Frontal cortex (tissue), 4 donors: Measurements from ENCODE around the gene GPR158. TPM values are rescaled to one million over a fixed set of nuclear protein-coding genes. Genes with fewer than 3 reads are reported as not detected.

ENCODE experiments used
- DNase-seq, 2 donors: peaks; one replicate each; pipeline ENCODE4 v3.0.0; 2012; ENCODE audit warnings: low spot score in 2 of 2
- FAIRE-seq: peaks from 2 replicates; lab custom pipeline; 2012; peaks lifted over from hg19 to GRCh38; lab: Jason Lieb, UNC
- total RNA-seq: library from RNA; depleted of rRNA; stranded (reverse); fragments of >200 nt; gene quantifications from one replicate; pipeline ENCODE4 v1.2.3, GENCODE V29; 2014
- donor health status: control.
- donor health status: control.
- donor health status: control.

GPR158 gene
- total RNA-seq, 1 donor from 2014 or later, result 9.0 TPM

DNA sequence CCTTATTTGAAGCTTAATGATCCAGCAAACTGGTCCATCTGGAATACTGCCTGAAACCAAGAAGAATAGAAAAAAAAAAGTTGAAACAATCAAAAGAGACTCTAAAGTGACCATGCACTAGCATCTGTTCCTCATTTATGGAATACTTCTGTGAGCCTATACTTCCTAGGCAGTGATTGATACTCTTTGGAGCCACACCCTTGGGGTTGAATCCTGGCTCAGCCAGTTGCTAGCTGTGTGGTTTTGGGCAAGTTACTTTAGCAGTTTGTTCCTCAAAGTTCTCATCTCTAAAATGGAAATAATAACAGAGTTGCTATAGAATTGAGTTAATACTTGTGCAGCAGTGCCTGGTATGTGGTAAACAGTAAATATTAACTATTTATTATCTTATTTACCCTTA is 208.9 kb downstream of the GPR158 start:
- FAIRE-seq (no peak), DNase-seq (no peak)

DNA sequence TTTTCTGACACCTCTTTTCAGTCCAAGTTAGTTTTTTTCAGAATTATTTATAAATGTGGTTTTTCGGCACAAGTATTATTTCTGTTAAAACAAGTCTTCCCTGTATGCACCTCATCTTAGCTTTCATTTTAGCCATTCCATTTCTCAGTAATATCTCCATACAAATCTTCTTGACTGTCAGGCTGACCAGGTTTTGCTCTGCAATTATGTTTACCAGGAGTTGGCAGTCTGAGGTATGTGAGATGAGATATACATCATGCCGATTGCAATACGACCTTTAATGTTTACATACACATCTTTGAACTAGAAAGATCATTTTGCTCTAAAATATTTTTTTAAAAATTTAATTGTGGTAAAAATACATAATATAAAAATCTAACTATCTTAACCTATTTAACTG is 209.8 kb downstream of the GPR158 start:
- DNase-seq (no peak), FAIRE-seq (no peak)

DNA sequence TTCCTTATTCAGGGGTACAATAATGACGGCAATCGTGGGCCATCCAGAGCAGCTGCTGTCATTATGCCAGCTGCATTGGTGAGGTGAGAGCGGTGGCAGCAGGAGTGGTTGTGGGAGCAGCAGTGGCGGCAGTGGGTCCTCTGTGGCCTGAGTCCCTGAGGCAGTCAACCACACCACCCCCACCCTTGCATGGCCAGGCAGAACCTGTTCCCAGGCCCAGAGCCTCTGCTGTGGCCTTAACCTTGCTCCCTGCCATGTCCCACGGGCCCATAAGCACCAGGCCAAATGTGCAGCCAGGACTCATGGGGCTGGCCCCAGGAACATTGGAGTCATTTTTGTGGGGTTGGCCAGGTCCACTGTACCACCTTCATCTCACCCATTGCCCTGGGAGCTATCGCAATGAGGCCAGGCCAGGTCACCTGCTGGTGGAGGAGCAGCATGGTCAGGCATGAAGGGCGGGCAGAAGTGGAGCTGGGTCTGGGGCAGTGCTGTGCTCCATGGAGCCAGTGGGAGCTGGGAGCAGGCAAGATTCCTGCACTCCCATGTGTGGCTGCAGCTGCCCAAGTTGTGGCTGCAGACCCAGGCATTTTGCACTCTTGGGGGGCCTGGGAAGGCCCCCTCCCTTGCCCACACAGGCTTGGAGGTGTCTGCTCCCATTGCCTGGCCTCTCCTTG is 213.5 kb downstream of the GPR158 start:
- DNase-seq (no peak), FAIRE-seq (no peak)

DNA sequence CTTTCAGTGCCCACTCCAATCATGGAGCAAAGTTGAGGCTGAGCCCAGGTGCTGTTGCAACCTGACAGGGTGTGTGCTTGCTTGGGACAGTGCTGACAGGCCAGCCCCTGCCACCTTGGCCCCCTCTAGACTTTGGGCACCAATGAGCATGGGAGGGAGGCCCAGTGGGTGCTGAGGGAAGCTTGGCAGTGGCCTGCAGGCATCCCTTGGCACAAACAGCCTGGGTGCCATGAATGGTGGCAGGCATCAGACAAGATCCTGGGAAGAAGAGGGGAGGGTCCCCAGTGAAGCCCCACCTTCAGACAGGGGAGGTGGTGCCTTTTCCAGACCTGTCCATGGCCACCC is 214.0 kb downstream of the GPR158 start:
- no peak for FAIRE-seq
- DNase-seq, result no peak

DNA sequence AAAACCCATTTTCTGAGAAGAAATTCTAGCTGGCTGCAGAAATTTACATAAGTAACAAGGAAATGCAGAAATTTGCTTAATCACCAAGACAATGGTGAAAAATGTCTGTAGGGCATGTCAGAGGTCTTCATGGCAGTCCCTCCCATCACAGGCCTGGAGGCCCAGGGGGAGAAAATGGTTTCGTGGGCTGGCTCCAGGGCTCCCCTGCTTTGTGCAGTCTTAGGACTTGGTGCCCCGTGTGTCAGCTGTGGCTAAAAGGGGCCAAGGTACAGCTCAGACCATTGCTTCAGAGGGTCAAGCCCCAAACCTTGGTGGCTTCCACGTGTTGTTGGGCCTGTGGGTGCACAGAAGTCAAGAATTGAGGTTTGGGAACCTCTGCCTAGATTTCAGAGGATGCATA is 215.9 kb downstream of the GPR158 start:
- FAIRE-seq, result no peak
- no peak for DNase-seq

DNA sequence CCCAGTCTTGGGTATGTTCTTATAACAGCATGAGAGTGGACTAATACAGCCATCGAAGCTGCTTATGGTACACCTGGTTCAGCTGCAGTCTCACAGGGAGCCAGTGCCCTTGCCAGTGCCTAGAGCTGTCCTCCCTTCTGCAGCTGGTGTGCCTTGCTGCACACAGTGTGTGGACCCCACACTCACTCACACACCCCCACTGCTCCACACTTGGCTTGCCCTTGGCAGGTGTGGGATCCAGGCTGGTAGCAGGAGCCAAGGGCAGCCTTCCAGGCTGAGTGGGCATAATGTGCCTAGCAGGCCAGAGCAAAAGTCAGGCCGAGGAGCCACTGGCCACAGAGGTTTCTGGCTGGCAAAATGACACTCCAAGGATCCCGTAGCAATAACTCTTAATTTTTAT is 217.3 kb downstream of the GPR158 start:
- DNase-seq, result no peak

DNA sequence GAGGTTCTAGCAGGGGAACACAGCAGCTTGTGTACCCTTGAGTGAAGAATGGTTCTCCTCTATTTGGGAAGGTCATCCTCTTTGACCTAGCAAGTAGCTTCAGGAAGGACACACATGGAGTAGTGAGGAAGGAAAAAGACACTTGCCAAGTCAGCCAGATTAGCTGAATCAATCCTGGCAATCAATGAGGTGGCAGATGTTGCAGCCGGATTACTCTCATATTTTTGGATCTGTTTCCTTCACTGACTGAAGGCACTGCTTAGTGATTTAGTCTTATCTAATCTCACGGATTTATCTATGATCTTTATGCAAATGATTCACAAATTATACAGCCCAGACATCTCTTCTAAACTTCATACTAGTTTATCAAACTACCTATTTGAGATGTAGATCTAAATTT is 218.8 kb downstream of the GPR158 start:
- no peak for DNase-seq
- FAIRE-seq, result no peak

More for the DNA sequence above, 217.3 kb downstream of the GPR158 start:
- FAIRE-seq, result no peak

DNA sequence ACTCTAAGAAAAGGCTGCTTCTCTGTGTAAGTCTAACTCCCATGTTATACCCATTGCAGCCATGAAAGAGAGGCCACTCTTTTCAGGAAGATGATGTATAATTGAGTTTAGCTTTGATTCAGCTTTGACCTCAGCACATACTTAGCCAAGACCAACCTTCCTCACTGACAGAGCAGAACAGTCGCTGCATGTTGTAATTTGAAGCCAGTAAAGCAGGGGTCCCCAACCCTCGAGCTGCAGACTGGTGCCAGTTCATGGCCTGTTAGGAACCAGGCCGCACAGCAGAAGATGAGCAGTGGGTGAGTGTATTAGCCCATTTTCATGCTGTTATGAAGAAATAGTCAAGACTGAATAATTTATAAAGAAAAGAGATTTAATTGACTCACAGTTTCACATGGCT is 223.9 kb downstream of the GPR158 start:
- DNase-seq, result no peak
- no peak for FAIRE-seq

DNA sequence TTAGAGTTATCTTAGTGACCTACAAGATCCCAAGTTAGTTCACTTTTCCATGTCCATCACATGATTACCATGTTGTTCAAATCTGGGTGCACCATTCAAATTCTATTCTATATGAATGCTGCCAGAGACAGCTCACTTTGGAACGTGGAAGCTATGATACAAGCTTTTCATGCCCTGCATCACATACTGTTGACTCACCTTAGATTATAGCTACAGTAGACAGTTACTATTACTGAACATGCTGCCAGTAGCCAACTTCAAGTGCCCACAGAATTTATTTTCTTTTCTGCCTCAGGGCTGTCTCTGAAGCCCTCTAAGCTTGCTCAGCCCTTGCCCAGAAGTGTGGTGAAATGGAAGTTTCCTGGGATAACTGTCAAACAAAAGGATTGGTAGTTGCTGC is 231.1 kb downstream of the GPR158 start:
- DNase-seq, result no peak
- no peak for FAIRE-seq

DNA sequence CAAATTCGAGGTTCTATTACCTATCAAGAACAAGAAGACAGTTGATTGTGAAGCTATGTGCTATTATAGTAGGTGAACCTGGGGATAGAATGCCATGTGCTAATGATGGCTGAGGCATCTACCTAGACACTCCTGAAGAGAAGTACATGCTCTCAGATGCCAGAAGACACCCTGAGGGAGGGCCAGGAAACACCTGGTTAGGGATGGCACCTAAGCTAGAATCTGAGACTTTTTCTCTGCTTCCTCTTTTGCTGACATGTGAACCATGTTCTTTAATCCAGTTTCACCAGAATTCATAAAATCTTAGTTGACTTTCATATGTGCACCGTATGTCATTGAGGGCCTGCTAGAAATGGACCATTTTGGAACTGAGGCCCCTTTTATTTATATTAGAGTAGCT is 242.8 kb downstream of the GPR158 start:
- no peak for FAIRE-seq
- DNase-seq, result no peak

DNA sequence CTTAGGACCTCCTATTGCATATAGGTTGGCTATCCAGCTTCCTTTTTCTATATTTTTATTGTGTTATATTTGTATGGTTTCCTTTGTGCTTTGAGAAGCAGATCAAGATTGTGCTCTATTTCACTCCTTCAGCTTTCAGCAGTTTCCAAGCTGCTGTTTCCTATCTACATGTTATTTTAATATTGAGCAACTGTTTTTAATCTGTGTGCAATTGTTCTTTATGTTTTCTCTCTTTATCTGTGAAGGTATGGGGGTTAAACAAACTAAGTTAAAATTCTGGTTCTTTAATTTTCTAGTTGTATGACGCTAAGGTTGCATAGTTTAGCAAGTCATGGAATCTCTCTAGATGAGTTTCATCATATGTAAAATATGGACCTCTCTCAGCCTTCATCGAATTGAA is 251.0 kb downstream of the GPR158 start:
- DNase-seq, result no peak
- no peak for FAIRE-seq

DNA sequence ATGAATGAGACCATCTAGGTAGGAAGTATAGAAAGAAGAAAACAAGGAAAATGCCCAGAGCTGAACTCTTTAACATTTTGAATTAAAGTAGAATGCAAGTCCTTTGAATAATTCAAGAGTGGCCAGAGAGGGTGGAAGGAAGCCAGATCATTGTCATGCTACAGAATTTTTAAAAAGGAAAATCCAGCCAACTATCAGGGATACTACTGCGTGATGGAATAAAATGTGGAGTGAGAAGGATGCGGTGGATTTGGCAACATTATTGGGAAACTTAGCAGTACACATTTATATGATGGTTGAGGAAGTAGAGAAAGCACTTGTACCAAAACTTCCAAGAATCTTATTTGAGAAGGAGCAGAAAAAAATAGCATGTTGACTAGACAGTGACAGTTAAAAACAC is 261.6 kb downstream of the GPR158 start:
- FAIRE-seq, result no peak
- DNase-seq, result no peak

DNA sequence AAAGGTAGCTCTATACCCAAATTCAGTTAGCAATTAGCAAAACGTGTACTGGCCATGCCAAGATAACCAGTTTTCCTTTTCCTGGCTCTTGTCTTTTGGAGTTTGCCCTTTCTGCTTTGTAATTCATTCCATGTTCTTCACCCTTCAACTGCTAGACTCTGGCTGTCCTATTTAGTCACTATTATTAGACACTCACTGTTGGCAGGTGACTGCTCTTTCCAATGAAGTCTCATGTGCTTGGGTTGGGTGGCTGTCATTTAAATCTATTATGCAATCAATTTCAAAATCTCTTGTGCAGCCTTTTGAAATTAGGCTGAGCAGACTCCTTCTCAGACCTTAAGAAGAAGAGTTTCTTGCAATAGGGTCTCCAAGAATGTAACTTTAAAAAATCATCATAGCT is 266.5 kb downstream of the GPR158 start:
- DNase-seq, result no peak

DNA sequence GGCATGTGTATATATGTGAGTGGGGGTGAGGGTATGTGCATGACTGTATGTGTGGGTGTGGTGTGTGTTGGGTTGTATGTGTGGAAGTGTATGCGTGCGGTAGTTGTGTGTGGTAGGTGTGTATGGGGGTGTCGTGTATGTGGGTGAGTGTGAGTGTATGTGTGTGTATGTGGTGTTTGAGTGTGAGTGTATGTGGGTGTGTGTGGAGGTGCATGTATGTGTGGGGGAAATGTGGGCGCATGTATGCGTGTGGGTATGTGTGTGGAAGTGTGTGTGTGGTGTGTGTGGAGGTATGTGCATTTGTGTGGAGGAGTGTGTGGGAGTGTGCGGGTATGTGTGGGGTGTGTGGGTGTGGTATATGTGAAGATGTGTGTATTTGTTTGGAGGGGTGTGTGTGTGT is 269.5 kb downstream of the GPR158 start:
- DNase-seq, result no peak
- no peak for FAIRE-seq

More for the DNA sequence above, 266.5 kb downstream of the GPR158 start:
- no peak for FAIRE-seq

DNA sequence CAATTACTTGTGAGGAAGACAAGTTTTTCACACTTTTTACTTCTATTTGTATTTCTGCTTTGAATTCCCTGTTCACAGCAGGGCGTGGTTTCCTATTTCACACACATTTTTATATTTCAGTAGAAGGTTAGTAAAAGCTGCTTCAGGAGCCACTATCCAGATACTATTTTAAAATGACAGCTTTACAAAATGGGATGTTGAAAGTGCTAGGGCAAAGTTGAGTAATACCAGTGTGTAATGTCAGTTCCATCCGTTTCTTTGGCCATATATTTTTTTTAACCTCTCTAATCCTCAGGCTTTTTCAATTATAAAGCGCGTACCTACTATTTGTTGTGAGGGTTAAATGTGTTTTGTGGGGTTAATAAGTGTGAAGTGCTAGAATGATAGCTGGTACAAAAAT is 276.6 kb downstream of the GPR158 start:
- no peak for DNase-seq
- FAIRE-seq, result no peak

DNA sequence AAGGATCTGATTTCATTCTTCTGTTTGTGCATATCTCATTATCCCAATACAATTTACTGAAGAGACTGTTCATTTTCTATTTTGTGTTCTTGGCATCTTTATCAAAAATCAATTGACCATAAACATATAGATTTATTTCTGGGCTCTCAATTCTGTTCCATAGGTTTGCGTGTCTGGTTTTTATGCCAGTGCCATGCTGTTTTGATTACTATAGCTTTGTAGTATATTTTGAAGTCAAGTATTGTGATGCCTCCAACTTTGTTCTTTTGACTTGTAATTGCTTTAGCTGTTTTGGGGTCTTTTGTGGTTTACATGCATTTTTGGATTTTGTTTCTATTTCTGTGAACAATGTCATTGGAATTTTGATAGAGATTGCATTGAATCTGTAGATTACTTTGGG is 278.8 kb downstream of the GPR158 start:
- no peak for FAIRE-seq
- DNase-seq, result no peak

DNA sequence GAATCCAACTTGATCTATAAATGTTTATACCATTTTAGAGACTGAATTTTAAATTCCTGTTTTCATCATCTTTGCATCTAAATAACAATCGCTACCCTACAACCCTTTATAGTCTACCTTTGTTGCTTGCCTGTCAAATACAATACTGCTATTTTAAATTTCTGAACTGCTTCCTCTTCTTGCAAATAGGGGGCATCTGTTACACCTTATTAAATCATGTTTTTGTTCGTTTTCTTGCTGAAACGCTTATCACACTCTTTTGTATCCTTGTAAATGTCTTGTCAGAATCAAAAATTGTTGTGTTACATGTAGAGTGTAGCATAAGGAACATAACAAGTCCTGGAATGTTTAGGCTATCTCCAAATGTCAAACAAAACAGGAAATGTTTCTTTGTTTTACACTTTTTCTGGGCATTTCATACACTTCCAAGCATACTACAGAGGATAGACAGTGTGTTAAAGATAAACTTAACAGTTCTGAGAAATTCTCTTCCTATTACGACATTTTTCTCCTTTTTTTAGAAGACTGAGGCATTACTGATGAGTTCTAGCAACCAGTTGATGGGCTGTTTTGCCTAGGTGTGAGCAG is 281.3 kb downstream of the GPR158 start:
- no peak for DNase-seq

DNA sequence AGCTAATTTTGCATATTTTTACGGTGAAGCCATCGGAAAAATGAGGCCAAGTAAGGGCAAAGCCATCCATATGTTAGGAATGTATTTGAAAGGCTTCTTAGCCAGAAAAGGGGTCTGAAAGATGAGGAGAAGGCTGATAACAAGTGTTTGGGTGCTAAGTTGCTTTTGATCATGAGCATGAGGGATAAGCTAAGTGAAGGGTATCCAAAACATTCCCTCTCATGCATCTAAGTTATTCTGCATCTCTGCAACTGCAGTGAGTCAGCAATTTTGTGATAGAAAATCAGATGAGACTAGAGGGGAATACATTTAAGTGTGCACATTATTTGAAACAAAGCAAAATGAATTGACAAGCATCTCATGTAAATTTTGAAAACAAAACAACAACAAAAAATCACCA is 282.8 kb downstream of the GPR158 start:
- FAIRE-seq (no peak), DNase-seq (no peak)

More for the DNA sequence above, 281.3 kb downstream of the GPR158 start:
- no peak for FAIRE-seq

DNA sequence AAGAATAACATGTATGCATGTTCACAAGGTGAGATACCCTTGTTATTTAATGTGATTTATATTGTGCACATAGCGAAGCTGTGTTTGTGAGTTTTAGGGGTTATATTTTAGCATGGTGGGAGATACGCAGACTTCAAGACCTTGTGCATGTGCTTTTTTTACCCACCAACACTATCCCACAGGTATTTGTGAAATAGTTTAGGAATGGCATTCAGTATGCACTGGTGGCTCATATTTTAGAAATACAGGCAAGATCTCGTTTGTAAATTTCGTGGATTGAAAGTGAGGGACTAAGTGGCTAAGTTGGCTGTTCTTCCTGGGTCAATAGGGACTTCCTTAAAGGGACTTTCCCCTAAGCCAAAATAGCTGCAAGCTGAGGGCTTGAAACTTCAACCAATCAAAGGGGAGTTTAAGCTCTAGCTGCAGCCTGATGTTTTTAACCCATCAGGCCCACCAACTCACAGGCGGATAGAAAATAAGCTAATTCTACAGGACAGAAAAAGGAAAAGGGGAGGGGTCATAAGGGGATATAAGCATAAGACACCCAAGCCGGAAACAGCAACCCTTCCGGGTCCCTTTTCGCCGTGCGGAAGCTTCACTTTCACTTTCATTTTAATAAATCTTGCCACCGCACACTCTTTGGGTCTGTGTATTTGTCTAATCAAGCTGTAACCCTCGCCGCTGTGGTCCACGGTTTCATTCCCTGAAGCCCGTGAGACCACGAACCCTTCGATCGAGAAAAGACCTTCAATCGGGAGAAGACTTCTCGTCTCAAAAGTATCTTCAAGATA is 291.0 kb downstream of the GPR158 start:
- FAIRE-seq, result no peak
- no peak for DNase-seq

DNA sequence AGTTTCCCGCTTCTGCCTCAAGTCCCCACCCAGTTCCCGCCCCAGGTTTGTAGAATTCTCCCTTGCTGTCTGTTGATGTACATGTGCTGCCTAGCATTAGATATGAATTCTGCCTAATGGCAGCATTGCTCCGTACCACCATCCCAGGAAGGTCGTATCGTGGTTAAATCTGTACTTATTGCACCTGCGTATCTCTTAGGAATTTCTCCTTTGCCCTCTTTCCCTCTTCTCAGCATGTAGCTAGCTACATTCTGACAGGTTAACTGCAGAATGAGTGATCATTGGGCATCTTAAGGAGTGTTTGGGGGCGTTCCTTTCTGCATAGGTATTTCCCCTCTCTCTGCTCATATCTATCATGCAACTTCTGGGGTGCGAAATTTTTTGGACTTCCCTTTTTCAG is 293.1 kb downstream of the GPR158 start:
- FAIRE-seq (no peak), DNase-seq (no peak)

DNA sequence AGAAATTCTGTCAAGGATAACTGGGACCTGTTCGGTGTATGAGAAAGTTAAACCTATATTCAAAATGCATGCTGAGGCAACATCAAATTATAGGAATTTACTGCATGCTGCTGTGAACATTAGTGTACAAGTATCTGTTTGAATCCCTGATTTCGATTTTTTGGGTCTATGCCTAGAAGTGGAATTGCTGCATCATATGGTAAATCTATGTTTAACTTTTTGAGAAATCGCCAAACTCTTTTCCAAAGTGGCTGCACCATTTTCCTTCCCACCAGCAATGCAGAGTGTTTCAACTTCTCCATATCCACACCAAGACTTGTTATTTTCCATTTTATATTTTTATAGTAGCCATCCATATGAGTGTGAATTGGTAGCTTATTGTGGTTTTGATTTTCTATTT is 306.7 kb downstream of the GPR158 start:
- DNase-seq (no peak), FAIRE-seq (no peak)
